ENCODE results near the gene TFAP2D.

TFAP2D gene

GRCh38 chr6:50819466-50819903 is 106.2 kb downstream of the TFAP2D start:
- no peak overlapping the region for H3K27ac ChIP-seq (ENCODE audit: low read length)
- no peak overlapping the region for H3K4me3 ChIP-seq (ENCODE audit: low read depth in 1 of 2, low read length in 2 of 2)
- TF ChIP-seq, protein P1, sequence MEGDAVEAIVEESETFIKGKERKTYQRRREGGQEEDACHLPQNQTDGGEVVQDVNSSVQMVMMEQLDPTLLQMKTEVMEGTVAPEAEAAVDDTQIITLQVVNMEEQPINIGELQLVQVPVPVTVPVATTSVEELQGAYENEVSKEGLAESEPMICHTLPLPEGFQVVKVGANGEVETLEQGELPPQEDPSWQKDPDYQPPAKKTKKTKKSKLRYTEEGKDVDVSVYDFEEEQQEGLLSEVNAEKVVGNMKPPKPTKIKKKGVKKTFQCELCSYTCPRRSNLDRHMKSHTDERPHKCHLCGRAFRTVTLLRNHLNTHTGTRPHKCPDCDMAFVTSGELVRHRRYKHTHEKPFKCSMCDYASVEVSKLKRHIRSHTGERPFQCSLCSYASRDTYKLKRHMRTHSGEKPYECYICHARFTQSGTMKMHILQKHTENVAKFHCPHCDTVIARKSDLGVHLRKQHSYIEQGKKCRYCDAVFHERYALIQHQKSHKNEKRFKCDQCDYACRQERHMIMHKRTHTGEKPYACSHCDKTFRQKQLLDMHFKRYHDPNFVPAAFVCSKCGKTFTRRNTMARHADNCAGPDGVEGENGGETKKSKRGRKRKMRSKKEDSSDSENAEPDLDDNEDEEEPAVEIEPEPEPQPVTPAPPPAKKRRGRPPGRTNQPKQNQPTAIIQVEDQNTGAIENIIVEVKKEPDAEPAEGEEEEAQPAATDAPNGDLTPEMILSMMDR (IDR thresholded peaks at IDR 0.05; ENCODE audit: borderline replicate concordance, extremely low read depth, low read length, poor library complexity, severe bottlenecking): no peak
- H3K27me3 ChIP-seq (ENCODE audit: insufficient read depth, low read length, poor library complexity): peaks cover 16% of the 10 kb centered on the region
- H3K4me1 ChIP-seq (ENCODE audit: insufficient read depth, low read length): peaks cover 6% of the 10 kb centered on the region
- ATAC-seq (ENCODE audit: insufficient read depth, low read depth) (no peak), DNase-seq (no peak)
- H3K36me3 ChIP-seq (ENCODE audit: insufficient read depth, low read length): no peaks in the 10 kb centered on the region
- no peaks in the 10 kb centered on the region for H3K9me3 ChIP-seq (ENCODE audit: insufficient read depth, low read length, severe bottlenecking)
- no peaks in the 10 kb centered on the region for H4K20me1 ChIP-seq (ENCODE audit: insufficient read depth, low read length)
- no peaks in the 10 kb centered on the region for H3K79me2 ChIP-seq (ENCODE audit: insufficient read depth, low read length)
- H2AFZ ChIP-seq (ENCODE audit: low read depth, low read length): no peak overlapping the region
- H3K9ac ChIP-seq (ENCODE audit: low read depth, low read length): no peak overlapping the region
- no peak overlapping the region for H3K4me2 ChIP-seq (ENCODE audit: insufficient read depth, low read length)

- H3K79me2 ChIP-seq (ENCODE audit: insufficient read depth, low read length): no peaks in the 10 kb centered on the region
- no peak overlapping the region for H3K4me3 ChIP-seq (ENCODE audit: low read depth in 1 of 2, low read length in 2 of 2)
- no peak overlapping the region for H3K9ac ChIP-seq (ENCODE audit: low read depth, low read length)
- H3K4me2 ChIP-seq (ENCODE audit: insufficient read depth, low read length): no peak overlapping the region
- no peak overlapping the region for H3K27ac ChIP-seq (ENCODE audit: low read length)
- H4K20me1 ChIP-seq (ENCODE audit: insufficient read depth, low read length): no peaks in the 10 kb centered on the region
- no peak overlapping the region for H2AFZ ChIP-seq (ENCODE audit: low read depth, low read length)
- no peaks in the 10 kb centered on the region for H3K36me3 ChIP-seq (ENCODE audit: insufficient read depth, low read length)
- DNase-seq: no peak
- ATAC-seq (ENCODE audit: insufficient read depth, low read depth): no peak
- no peaks in the 10 kb centered on the region for H3K9me3 ChIP-seq (ENCODE audit: insufficient read depth, low read length, severe bottlenecking)
- H3K27me3 ChIP-seq (ENCODE audit: insufficient read depth, low read length, poor library complexity): peaks cover 11% of the 10 kb centered on the region
- TF ChIP-seq, protein P1 (IDR thresholded peaks at IDR 0.05; ENCODE audit: borderline replicate concordance, extremely low read depth, low read length, poor library complexity, severe bottlenecking): no peak
- no peak for TF ChIP-seq EZH2 (IDR thresholded peaks at IDR 0.05; ENCODE audit: borderline replicate concordance, low read depth, low read length, severe bottlenecking)
- H3K4me1 ChIP-seq (ENCODE audit: insufficient read depth, low read length): peaks cover 6% of the 10 kb centered on the region
These were observed 106.9 kb downstream of the TFAP2D start for GRCh38 chr6:50819904-50820868.

GRCh38 chr6:50820869-50821264 is 107.5 kb downstream of the TFAP2D start:
- TF ChIP-seq EZH2 (IDR thresholded peaks at IDR 0.05; ENCODE audit: borderline replicate concordance, low read depth, low read length, severe bottlenecking): no peak
- TF ChIP-seq, protein P1 (IDR thresholded peaks at IDR 0.05; ENCODE audit: borderline replicate concordance, extremely low read depth, low read length, poor library complexity, severe bottlenecking): no peak
- H3K4me3 ChIP-seq (ENCODE audit: low read depth in 1 of 2, low read length in 2 of 2): no peak overlapping the region
- H3K4me2 ChIP-seq (ENCODE audit: insufficient read depth, low read length): no peak overlapping the region

More at GRCh38 chr6:50820869-50821264, 107.5 kb downstream of the TFAP2D start:
- no peaks in the 10 kb centered on the region for H4K20me1 ChIP-seq (ENCODE audit: insufficient read depth, low read length)
- peaks cover under 1% of the 10 kb centered on the region for H3K4me1 ChIP-seq (ENCODE audit: insufficient read depth, low read length)
- no peak overlapping the region for H3K27ac ChIP-seq (ENCODE audit: low read length)
- H3K36me3 ChIP-seq (ENCODE audit: insufficient read depth, low read length): no peaks in the 10 kb centered on the region
- peaks cover 5% of the 10 kb centered on the region for H3K27me3 ChIP-seq (ENCODE audit: insufficient read depth, low read length, poor library complexity)
- H2AFZ ChIP-seq (ENCODE audit: low read depth, low read length): no peak overlapping the region
- ATAC-seq (ENCODE audit: insufficient read depth, low read depth) (no peak), DNase-seq (no peak)
- no peaks in the 10 kb centered on the region for H3K79me2 ChIP-seq (ENCODE audit: insufficient read depth, low read length)
- no peak overlapping the region for H3K9ac ChIP-seq (ENCODE audit: low read depth, low read length)
- no peaks in the 10 kb centered on the region for H3K9me3 ChIP-seq (ENCODE audit: insufficient read depth, low read length, severe bottlenecking)

Measured in DND-41 (cell line).